Fibroblast of skin of back (primary cell): ENCODE data around the gene MRM2. TPM values are rescaled to one million over a fixed set of nuclear protein-coding genes. Genes with fewer than 3 reads are reported as not detected.
"Not testable (repeated sequence)": the region's sequence is repeated elsewhere in the genome, so short reads cannot be mapped to it uniquely, and the experiment has no call there.

Source experiments
- DNase-seq: peaks from one replicate; pipeline ENCODE4 v3.0.0-alpha.2; 2013
- polyA plus RNA-seq, 2 experiments: library from polyadenylated mRNA; unstranded; fragments of 120-200 nt; gene quantifications; one replicate each; pipeline ENCODE4 v1.2.1, GENCODE V29; 2013; ENCODE audit not compliant: insufficient read length in 2 of 2

Gene MRM2
- 29.1 TPM for polyA plus RNA-seq (2013, experiment 1 of 2; ENCODE audit: insufficient read length)
- 14.7 TPM for polyA plus RNA-seq (2013, experiment 2 of 2; ENCODE audit: insufficient read length)

DNA sequence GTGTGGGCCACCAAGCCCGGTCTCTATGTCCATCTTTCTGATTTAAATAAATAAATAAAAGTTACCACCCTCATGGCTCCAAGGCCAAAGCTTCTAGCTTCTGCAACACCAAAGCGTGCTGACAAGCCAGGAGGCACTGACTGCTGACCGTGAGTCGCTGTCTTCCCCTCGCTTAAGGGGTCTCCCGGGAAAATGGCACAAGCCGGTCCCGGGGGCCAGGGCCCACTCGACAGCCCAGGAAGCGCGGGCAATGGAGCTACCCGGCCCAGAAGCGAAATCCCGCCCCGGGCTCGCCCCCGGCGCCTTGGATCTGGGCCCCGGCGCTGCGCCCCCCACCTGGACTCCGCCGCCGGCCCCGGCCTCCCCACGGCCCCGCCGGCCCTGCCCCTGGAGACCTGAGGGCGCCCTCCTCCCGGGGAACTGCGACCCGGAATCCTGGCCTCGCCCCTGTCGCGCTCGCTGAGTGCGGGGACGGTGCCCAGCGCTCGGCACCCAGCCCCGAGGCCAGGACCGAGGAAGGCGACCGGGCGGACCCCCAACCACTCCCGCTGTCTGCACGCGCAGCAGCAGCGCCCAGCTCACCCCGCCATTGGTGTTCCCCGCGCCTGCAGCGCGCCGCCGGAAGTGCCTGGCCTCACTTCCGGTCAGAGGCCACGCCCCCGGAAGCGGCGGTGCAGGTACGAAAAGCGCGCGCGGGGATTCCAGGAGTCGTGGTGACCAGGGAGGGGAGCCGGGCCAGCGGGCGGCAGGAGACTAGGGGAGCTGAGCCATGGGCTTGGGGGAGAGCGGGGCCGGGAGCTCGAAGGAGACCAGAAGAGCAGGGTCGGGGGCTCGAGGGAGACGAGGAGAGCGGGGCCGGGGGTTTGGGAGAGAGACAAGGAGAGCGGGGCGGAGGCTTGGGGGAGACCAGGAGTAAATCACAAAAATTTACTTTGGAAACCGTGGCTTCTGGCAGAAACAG, at the start of gene MRM2, which contains the start of gene NUDT1:
TSS of gene MRM2 (minus strand) at position 626 of the 961 bp plus-strand sequence. CDS start at position 590, 36 bp downstream.
TSS of gene NUDT1 (plus strand) at position 647 of the 961 bp plus-strand sequence. CDS start 2,349 bp downstream, outside the sequence.
- peak; percentile 74 for DNase-seq

DNA sequence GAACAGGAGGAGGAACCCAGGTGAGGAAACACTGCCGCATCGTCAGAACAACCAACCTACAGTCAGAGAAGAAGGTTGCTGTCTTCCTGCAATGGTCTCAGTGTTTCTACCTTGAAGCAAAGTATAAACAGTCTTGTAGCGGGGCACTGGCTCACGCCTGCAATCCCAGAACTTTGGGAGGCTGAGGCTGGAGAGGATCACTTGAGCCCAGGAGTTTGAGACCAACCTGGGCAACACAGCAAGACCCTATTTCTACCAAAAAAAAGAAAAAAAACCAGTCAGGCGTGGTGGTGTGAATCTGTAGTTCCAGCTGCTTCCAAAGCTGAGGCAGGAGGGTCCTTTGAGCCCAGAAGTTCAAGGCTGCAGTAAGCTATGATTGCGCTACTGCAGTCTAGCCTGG, 48.9 kb upstream of the MRM2 start:
- DNase-seq, result no peak

DNA sequence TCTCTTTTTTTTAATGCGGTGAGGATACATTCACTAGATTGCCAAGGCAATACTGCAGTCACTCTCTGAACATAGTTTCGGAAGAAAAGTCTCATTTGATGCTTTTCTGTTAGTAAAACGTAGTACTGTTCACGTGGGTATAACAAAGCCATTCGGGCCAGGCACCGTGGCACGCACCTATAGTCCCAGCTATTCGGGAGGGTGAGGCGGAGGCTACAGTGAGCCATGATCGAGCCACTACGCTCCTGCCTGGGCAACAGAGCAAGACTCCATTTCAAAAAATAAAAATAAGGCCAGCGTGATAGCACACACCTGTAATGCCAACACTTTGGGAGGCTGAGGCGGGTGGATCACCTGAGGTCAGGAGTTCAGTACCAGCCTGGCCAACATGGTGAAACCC, 47.6 kb upstream of the MRM2 start:
- DNase-seq, result no peak

DNA sequence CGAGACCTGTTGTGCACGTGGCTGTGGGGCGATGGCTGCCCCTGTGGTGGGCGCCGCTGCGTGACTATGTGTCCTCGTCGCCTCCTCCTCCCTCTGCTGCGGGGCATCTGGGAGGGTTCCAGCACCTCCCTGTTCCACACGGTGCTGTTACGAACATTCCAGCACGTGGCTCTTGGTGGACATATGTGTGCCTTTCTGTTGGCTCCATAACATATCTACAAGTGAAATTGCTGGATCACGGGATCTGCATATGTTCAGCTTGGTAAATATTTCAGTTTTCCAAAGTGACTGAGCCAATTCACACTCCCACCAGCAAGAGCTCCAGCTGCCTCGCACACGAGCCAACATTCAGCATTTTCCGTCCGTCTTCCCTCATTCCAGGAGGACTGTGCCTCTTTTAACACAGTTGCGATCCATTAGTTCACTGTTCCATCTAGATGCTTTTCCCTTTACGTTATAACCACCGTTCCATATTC, 47.1 kb upstream of the MRM2 start:
- no peak for DNase-seq

DNA sequence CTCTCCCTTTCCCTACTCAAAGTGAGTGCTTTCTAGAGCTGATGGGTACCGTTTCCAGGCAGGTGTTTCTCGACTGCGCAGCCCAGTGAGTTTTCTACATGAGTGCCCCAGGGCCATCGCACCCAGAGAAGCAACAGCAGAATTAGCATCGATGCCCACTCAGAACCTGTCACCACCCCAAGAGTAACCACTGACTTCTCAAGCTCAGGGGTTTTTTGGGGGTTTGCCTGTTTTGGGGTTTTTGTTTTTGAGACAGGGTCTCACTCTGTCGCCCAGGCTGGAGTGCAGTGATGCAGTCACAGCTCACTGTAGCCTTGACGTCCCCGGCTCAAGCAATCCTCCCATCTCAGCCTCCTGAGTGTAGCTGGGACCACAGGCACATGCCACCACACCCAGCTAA, 46.5 kb upstream of the MRM2 start:
- no peak for DNase-seq

DNA sequence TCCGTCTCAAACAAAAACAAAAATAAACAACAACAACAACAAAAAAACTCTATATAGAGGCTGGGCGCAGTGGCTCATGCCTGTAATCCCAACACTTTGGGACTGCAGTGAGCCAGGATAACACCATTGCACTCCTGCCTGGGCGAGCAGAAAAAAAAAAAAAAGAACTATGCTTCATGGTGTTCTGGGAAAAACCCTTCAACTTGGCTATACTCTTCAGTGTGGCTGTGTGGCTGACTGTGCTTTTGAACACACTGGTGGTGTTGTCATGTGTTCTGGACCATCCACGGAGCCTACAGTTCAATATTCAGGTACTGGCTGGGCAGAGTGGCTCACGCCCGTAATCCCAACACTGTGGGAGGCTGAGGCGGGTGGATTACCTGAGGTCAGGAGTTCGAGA, 45.7 kb upstream of the MRM2 start:
- no peak for DNase-seq

DNA sequence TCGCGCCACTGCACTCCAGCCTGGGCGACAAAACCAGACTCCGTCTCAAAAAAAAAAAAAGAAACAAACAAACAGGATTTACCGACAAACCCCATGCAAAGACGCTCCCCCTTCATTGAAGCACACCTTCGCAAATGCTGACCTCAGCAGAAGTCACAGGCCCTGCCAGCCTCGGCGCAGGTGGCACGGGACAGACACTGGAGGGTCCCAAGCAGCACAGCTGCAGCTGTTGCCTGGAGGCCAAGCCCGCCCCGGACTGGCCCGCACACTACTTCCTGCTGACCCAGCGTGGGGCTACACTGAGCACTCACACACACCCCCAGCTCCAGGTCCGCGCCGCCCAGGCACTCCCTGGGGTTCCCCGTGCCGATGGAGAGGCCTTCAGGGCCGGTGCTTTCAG, 41.1 kb upstream of the MRM2 start:
- DNase-seq, result no peak

DNA sequence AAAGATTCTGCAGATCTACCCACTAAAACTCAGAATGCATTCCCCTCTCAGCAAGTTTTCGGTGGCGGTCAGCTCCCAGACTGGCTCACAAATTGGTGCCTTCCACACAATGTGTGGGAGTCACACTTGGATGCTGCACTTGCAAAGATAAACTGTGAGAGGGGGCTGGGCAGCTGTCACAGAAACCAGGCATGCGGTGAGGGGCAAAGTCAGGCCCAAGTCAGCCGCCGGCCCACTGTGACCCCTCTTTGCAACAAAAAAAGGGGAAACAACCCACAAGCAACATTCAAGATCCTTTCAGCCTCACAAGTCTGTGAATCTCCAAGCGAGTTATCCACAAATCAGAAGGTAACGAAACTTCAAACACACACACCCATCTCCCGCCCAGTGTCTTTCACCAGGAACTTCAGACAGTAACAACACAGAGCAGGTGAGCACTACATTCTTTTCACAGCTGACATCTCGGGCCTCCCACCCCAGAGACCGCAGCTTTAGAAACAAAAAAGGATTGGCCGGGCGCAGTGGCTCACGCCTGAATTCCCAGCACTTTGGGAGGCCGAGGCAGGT, 40.3 kb upstream of the MRM2 start:
- DNase-seq, result no peak

DNA sequence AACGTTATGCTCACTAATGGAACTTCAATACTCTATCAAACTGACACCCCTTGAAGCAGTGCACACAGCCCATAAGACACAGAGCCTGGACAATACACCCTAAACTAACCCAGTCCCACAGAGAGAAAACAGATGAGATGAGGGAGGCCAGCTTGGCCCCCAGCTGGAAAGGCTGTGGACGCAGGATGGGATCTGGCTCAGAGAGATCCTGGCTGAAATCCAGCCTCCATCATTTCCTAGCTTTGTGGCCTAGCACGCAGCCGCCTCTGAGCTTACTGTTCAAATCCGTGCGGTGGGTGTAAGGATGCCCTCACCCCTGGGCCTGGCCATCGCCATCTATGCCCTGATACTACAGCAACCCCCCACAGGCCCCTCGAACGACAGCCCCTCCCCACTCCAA, 39.5 kb upstream of the MRM2 start:
- DNase-seq, result no peak

DNA sequence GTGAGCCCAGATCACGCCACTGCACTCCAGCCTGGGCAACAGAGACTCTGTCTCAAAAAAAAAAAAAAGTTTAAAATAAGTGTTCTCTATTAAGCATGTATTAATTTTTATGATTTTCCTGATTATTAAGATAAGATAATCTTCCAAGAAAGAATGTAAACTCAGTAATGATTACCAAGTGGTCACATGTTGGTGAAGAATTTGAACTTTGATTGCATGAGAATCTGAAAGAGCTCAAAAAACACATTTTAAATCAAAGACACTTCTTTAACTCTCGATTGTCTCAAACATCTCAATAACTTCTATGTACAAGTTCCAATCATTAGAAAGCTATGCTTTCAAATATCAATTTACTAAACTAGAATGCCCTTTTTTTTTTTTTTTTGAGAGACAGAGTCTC, 38.4 kb upstream of the MRM2 start:
- DNase-seq, result no peak

DNA sequence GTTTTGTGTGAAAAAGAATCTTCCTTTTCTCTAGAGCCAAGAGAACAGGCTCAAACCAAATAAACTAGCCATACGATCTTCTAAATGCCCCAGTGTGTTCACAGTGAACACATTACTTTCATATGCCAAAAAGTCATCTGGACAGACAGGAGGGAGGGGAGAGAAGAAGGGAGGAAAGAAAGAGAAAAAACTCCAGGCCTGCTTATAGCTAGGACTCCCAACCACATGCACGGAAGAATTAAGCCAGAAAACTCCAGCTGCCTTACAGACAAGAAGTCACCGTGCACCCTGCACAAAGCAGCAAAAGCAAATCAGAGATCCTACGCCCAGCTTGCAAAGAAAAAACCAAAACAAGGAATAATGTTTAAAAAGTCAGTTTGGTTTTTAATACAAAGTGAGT, 37.9 kb upstream of the MRM2 start:
- DNase-seq, result no peak

DNA sequence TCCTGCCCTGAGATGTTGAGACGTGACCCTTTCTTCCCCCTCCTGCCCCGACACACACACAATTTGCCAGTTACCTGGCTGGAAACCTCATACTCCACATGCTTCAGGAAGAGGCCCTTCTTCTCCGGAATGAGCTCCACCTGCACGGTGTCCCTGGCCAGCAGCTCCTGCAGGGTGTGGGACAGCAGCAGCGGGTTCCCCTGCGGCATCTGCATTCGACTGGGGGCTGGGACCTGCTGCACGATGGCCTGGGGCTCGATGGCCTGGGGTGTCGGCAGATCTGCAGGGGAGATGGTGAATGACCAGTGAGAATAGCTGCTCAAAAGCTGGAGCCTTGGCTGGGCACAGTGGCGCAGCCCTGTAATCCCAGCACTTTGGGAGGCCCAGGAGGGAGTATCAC, 36.0 kb upstream of the MRM2 start:
- DNase-seq, result no peak

DNA sequence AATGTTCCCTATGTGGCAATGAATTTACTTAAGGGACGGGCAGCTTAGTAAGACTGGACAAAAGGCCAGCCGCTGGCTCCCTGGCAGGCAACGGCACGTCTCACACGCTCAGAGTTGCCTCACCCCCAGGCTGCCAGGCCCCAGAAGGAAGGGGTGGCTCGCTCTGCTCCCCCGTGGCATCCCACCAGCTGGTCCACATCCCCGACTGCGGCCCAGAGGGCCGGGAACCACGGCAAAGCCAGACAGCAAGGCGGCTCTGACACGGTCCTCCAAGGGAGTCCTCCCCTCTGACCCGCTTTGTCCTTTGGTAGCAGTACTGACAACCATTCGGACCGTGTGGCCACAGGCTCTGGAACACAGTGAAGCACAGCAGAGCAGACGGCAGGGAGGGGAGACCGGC, 34.1 kb upstream of the MRM2 start:
- DNase-seq, result no peak

DNA sequence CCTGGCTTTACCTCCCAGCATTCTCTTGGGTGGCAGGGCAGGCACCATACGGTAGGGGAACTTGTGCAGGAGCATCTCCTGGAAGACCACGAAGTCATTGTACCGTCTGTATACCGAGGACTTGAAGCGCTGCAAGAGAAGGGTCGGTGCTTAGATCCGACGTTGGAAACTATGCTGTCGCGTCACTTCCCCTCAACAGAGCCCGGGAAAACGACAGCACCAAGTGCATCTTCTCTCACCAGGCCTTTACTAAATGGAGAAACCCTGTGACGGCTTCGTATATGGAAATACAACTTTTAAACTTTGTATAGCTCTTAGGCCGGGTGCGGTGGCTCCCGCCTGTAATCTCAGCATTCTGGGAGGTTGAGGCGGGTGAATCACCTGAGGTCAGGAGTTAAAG, 33.1 kb upstream of the MRM2 start:
- DNase-seq, result no peak

DNA sequence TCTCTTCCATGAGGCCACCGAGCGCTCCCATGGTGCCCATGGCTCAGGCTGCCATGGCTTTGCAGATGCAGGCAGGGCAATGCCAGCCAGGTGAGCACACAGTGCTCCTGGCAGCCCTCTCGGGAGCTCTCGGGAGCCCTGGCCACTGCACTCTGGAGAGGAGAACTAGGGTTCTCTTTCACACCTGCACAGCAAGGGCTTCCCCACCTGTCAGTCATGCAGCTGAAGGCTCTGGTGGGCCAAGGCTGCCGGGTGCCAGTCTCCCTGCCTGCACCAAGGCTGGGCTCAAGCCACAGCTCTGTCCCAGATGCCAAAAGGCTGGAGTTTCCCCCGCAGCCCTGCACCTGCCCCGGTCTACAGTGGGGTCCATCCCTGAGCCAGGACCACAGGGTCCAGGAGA, 32.7 kb upstream of the MRM2 start:
- DNase-seq, result no peak

DNA sequence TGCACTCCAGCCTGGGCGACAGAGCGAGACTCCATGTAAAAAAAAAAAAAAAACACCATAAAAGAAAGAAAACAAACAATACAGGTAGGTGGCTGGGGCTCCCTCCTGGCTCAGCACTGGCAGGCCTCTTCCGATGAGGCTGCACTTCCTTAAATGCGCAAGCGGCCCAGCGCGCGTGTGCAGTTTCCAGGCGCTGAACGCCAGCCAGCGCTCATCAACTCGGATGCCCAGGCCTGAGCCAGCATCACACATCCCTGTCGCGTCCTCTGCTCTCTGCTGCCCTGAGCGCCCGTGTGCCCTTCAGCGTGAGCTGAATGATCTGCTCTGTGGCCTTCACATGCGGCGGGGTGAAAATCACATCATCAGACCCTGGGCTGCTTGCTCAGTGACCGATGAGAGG, 31.9 kb upstream of the MRM2 start:
- no peak for DNase-seq

DNA sequence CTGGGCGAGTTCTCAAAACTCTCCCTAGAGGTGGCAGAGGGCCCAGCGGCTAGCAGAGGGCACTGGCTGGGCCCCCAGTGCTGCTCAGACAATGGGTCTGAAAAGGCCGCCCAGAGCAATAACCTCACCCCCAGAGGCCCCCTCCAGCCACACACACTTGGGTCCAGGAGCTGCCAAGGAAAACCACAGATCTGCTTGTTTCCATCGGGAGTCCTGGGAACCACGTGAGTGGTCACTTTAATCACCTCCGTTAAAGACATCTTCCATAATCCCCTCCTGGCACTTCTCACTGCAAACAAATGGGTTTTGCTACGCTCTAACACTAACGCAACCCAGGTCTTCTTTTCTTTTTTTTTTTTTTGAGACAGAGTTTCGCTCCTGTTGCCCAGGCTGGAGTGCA, 30.0 kb upstream of the MRM2 start:
- no peak for DNase-seq

DNA sequence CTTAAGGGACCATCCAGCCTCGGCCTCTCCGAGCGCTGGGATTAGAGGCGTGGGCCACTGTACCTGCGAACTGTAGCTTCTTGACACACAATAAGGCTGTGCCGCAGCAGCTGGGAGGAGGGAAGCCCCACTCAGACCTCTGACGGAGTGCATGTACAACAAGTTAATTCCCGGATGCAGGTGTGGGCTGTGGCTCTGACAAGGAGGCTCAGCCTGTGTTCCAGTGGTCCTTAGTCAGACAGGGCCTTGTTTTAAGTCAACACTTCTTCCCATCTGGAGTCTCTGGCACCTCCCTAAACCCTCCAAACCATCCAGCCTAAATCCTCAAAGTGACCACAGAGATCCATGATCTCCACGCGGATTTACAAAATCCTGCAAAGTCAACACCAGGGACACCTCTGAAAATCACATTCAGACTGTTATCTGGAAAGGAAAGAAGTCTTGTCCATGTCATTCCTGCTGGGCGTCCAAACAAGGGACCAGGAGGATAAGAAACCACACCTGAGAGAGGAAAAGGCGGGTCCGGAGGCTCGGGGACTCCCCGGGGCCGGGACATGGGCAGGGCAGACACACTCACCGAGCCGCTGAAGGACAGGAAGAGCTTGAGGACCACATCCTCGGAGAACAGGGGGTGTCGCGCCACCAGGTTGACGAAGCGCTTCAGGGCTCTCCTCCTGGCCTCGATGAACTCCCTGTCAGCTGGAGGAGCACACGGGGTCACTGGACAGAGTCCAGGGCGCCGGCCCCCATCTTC, 29.4 kb upstream of the MRM2 start:
- DNase-seq, result no peak

DNA sequence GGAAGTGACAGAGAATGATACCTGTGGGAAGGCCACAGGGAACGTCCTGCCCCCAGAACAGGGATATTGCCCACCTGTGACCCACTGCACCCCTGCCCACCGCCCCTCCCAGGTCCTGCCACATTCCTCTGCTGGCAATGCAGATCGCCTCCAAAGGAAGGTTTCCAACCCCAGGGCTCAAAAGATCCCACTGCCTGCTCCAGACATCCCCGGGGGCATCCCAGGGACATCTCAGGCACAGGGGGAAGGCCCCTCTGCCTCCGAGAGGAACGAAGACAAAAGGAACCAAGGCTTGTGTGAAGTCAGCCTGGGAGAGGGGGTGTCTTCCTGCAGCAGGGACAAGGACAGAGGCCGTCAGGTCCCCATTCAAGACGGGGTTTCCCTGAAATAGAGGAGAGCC, 28.5 kb upstream of the MRM2 start:
- no peak for DNase-seq

DNA sequence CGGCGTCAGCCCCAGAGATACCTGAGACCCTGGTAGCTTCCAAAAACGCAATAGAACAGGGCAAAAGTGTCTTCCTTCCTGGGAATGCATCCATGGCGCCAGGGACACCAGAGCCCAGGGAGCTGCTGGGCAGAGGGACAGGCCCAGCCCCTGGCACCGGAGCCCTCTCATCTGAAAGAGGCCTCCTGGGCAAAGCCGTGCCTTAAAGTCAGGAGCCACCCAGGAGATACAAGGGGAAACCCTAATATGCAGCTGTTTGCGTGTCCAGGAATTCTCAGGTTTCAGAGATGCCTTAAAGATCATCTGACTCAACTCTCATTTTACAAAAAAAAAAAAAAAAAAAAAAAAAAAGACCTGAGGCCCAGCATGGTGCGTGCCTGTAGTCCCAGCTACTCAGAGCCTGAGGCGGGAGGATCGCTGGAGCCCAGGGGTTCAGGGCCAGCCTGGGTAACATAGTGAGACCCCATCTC, 28.0 kb upstream of the MRM2 start:
- DNase-seq, result no peak

DNA sequence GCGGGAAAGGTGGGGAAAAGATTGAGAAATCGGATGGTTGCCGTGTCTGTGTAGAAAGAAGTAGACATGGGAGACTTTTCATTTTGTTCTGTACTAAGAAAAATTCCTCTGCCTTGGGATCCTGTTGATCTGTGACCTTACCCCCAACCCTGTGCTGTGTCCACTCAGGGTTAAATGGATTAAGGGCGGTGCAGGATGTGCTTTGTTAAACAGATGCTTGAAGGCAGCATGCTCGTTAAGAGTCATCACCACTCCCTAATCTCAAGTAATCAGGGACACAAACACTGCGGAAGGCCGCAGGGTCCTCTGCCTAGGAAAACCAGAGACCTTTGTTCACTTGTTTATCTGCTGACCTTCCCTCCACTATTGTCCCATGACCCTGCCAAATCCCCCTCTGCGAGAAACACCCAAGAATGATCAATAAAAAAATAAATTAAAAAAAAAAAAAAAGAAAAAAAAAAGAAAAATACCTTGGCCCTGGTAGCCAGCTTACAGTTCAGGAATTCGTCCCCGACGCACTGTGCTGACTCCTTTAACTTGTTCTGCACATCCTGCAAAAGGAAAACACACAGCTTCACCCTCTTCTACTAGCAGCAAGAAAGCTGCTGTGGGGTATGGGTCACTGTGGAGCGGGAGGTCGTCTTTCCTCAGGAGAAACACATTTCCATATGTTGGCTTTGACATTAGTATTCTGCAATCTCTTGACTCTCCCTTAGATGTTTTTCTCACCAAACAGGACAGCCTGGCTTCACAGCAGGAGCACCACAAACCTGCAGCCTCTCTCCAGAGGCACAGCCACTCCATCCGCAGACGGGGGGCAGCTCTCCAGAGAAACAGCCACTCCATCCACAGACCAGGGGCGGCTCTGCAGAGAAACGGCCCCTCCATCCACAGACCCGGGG, 27.3 kb upstream of the MRM2 start:
- not testable (repeated sequence) for DNase-seq

DNA sequence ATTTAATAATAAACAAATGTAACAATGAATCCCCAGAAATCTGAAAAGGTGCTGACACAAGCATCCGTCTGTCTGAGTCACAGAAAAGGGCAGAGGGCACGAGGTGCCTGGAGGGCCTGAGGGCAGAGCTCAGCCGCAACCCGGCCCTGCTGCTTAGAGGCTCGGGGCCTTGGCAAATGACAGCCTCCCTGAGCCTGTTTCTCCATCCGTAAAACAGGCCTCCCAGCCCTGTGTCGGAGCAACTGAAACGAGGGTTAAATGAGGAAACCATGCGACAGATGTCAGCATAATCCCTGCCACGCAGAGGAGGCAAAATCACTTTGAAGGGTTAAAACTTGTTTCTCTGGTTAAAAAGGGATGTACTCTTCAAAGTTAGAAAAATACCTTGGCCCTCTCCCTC, 24.9 kb upstream of the MRM2 start:
- no peak for DNase-seq
